GM20000 (cell line): ENCODE results near the gene SFI1.
A peak's percentile ranks its signal among the peaks of the same experiment; 100 is the strongest.
"Not testable (repeated sequence)": the region's sequence is repeated elsewhere in the genome, so short reads cannot be mapped to it uniquely, and the experiment has no call there.

ENCODE experiments used
- DNase-seq: peaks from one replicate; pipeline ENCODE4 v3.0.0; 2012; ENCODE audit warnings: low spot score
- CTCF ChIP-seq: IDR thresholded peaks from 2 replicates; pipeline ENCODE4 v1.5.1; 2012; ENCODE audit warnings: mild to moderate bottlenecking, control low read depth; ENCODE audit errors: extremely low read depth, missing control alignments

The SFI1 gene

GRCh38 chr22:31538815-31539214 lies 42.5 kb downstream of the SFI1 start:
- DNase-seq = peak; percentile 49
- TF ChIP-seq CTCF = no peak

- not testable (repeated sequence) for DNase-seq
Observed at GRCh38 chr22:31540166-31540565, 43.8 kb downstream of the SFI1 start.

DNA sequence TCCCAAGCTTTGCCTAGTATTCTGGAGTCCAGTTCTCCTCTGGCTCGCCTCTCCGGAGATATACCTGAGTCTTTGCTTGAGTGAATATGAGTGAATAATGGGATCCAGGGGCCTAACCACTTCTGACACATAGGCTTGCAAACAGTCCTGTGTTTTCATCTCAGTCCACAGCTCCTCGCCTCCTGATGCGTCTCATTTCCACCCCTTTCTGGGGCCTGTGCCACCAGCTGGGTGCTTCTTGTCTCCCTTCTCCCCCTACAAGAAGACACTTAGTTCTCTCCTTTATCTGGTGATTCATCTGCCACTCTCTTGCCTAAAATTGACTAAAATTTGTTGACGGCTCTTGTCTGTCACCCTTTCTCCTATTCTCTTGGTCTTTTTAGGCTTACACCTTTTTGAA lies 44.6 kb downstream of the SFI1 start:
- DNase-seq = no peak
- no peak for TF ChIP-seq CTCF

- no peak for DNase-seq
- TF ChIP-seq CTCF = no peak
Observed at GRCh38 chr22:31544481-31545480, 48.4 kb downstream of the SFI1 start.

DNA sequence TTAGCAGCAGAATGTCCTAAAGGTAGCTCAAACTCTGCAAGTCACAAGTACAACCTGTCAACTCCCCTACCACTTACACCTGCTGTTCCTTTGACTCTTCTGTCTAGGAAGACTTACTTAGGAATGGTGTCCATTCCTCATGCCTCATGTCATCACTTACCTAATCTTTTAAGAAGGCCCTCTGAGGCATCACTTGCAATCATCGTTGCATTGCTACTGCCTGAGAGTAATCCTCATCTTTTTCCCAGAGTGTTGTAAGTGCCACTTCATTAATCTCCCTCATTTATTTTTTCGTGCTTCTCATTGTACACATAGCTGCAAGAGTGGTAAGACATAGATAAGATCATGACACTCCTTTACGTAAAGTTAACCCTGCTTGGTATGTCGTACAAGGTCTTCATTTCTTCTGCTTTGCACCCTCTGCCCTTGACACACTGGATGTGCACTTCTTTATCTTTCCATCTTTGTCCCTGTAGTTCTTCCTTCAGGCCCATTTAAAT lies 54.6 kb downstream of the SFI1 start:
- TF ChIP-seq CTCF = no peak

GRCh38 chr22:31556627-31557203 lies 60.4 kb downstream of the SFI1 start:
- no peak for TF ChIP-seq CTCF
- DNase-seq = no peak

More for the DNA sequence above, 54.6 kb downstream of the SFI1 start:
- no peak for DNase-seq

DNA sequence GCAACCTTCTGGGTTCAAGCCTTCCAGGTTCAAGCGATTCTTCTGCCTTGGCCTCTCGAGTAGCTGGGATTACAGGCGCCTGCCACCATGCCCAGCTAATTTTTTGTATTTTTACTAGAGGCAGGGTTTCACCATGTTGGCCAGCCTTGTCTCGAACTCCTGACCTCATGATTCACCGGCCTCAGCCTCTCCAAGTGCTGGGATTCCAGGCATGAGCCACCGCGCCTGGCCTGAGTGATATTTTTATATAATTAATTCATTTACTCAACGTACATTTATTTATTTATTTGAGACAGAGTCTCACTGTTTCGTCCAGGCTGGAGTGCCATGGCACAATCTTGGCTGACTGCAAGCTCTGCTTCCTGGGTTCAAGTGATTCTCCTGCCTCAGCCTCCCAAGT lies 62.2 kb downstream of the SFI1 start:
- not testable (repeated sequence) for DNase-seq

DNA sequence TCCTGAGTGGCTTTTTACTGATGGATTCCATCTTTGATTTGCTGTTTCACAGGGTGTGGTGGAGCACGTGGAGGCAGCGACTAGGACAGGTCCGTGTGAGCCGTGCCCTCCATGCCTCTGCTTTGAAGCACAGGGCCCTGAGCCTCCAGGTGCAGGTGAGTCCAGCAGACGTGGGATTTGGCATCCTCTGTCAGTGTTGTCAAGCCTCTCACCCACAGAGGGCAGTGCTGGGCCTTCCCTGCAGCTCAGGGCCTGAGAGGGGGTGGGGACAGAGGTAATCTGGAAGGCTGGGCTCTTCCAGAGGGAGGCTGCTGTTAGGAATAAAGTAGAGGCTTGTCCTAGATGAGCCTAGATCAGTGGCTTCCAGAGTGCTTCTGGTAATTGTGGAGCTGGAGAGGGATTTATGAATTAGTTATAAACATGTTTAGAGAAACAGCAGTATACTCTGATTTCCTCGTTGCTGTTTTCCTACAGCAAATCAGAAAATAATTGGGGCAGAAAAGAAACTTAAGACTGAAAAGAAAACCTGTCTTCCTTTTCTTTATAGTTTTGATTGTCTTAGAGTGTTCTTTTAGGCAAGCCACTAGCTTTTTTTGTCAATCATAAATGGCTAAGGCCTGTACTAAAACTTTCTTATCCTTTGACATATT lies 65.0 kb downstream of the SFI1 start:
- peak; percentile 39 for TF ChIP-seq CTCF
- DNase-seq = peak; percentile 49
